Measurements from ENCODE around the gene MYB. TPM values are rescaled to one million over a fixed set of nuclear protein-coding genes. Genes with fewer than 3 reads are reported as not detected.
A peak's percentile ranks its signal among the peaks of the same experiment; 100 is the strongest.

MYB gene
- total RNA-seq, 2 experiments from 2014 or later = 27.7 to 30.3 TPM

DNA sequence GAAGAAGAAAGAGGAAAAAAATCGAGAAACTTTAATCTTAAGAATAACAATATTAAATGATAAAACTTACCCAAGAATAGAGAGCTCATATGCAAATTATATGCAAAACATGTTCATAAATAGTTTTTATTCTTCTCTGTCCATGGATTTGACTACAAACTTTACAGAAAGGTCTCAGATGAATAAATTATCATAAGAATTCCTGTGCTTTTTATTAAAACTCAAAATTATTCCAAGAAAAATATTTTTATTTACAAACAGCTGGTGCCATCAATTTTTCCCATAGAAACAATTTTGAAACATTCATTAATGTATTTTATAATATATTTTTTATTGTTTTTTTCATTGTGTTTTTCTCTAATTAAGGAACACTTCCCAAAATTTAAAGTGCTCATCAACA lies 12.1 kb downstream of the MYB start:
- Mint-ChIP-seq H3K4me3 (no peak overlapping the region), H3K4me1 (peaks cover 58% of the 10 kb centered on the region)
- POLR2A ChIA-PET = interaction anchor here (0.8 to 1.9 kb wide), 3 partner anchors 9 to 64 kb away, joined by 3 to 9 read pairs (median 3); no protein-coding TSS in a partner anchor

DNA sequence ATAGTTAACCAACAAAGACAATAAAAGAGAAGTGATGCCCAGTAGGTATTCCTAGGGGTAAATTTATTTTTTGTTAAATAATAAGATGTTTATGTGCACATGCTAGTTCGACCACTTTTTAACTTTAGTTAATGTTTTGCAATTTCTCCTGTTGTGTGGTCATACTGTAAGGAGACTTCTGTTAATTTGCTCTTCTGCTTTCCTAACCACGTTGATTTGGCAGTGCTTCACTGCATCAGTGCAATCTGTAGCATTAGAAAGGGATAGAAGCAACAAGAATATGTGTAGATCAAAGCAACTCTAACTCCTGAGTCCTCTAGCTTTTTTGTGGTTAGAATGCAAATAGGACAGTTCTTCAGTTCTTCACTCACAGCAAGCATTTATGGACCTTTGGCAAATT lies 13.9 kb downstream of the MYB start:
- Mint-ChIP-seq H3K27me3 (no peaks in the 10 kb centered on the region), H3K36me3 (ENCODE audit: low read depth) (peaks cover 72% of the 10 kb centered on the region), H3K4me3 (no peak overlapping the region), H3K27ac (no peak overlapping the region), H3K9me3 (no peaks in the 10 kb centered on the region), H3K4me1 (peaks cover 50% of the 10 kb centered on the region)
- POLR2A ChIA-PET = no interaction called here
- CTCF ChIA-PET = interaction anchor here (1.3 to 2.0 kb wide), 3 partner anchors 11 to 51 kb away, joined by 3 to 5 read pairs (median 5); no protein-coding TSS in a partner anchor
- no peak for DNase-seq

More for the DNA sequence above, 12.1 kb downstream of the MYB start:
- DNase-seq = no peak
- Mint-ChIP-seq H3K27me3 (no peaks in the 10 kb centered on the region), H3K9me3 (no peaks in the 10 kb centered on the region), H3K27ac (no peak overlapping the region), H3K36me3 (ENCODE audit: low read depth) (peaks cover 76% of the 10 kb centered on the region)
- CTCF ChIA-PET = interaction anchor here (2.0 kb wide), 2 partner anchors 9 to 49 kb away, joined by 5 to 8 read pairs; no protein-coding TSS in a partner anchor

GRCh38 chr6:135195522-135195921 lies 14.4 kb downstream of the MYB start:
- DNase-seq = no peak
- Mint-ChIP-seq H3K4me3 (no peak overlapping the region), H3K27ac (peak overlapping the region; percentile 63), H3K4me1 (peaks cover 51% of the 10 kb centered on the region), H3K9me3 (no peaks in the 10 kb centered on the region), H3K27me3 (no peaks in the 10 kb centered on the region), H3K36me3 (ENCODE audit: low read depth) (peaks cover 74% of the 10 kb centered on the region)
- ChIA-PET POLR2A (no interaction called here), CTCF (interaction anchor here (1.3 to 1.9 kb wide), 2 partner anchors 12 to 33 kb away, joined by 3 to 5 read pairs; no protein-coding TSS in a partner anchor)

- H3K4me3 Mint-ChIP-seq = peak overlapping the region; percentile 52
- no peaks in the 10 kb centered on the region for H3K9me3 Mint-ChIP-seq
- ChIA-PET POLR2A (interaction anchor here (0.8 to 2.3 kb wide), 7 partner anchors 12 to 142 kb away, joined by 3 to 9 read pairs (median 5); partner anchors contain the start of genes HBS1L and MYB), CTCF (interaction anchor here (0.9 to 1.5 kb wide), 10 partner anchors 11 to 68 kb away, joined by 3 to 8 read pairs (median 4); no protein-coding TSS in a partner anchor)
- peaks cover 74% of the 10 kb centered on the region for H3K36me3 Mint-ChIP-seq (ENCODE audit: low read depth)
- peak; percentile 25 for DNase-seq
- H3K4me1 Mint-ChIP-seq = peaks cover 48% of the 10 kb centered on the region
- no peaks in the 10 kb centered on the region for H3K27me3 Mint-ChIP-seq
- H3K27ac Mint-ChIP-seq = peak overlapping the region; percentile 75
Measured at GRCh38 chr6:135196739-135197510, 15.8 kb downstream of the MYB start.

- Mint-ChIP-seq H3K4me3 (no peak overlapping the region), H3K36me3 (ENCODE audit: low read depth) (peaks cover 55% of the 10 kb centered on the region), H3K9me3 (no peaks in the 10 kb centered on the region), H3K4me1 (peaks cover 6% of the 10 kb centered on the region), H3K27ac (no peak overlapping the region), H3K27me3 (no peaks in the 10 kb centered on the region)
- POLR2A ChIA-PET = interaction anchor here (2.9 kb wide), 1 partner anchor 19 kb away, joined by 14 read pairs; no protein-coding TSS in a partner anchor
- no peak for DNase-seq
- CTCF ChIA-PET = interaction anchor here (0.6 kb wide), 2 partner anchors 58 to 71 kb away, joined by 5 to 6 read pairs; no protein-coding TSS in a partner anchor
Measured at GRCh38 chr6:135202836-135203235, 21.7 kb downstream of the MYB start.

- ChIA-PET CTCF (no interaction called here), POLR2A (no interaction called here)
- Mint-ChIP-seq H3K4me3 (no peak overlapping the region), H3K9me3 (no peaks in the 10 kb centered on the region), H3K4me1 (peaks cover 13% of the 10 kb centered on the region), H3K27ac (no peak overlapping the region), H3K27me3 (no peaks in the 10 kb centered on the region), H3K36me3 (ENCODE audit: low read depth) (peaks cover 57% of the 10 kb centered on the region)
- DNase-seq = no peak
Measured at GRCh38 chr6:135204951-135205350, 23.8 kb downstream of the MYB start.

- DNase-seq = no peak
- Mint-ChIP-seq H3K4me1 (peaks cover 41% of the 10 kb centered on the region), H3K27ac (peak overlapping the region; percentile 73), H3K4me3 (peak overlapping the region; percentile 28), H3K36me3 (ENCODE audit: low read depth) (peaks cover 46% of the 10 kb centered on the region), H3K9me3 (no peaks in the 10 kb centered on the region), H3K27me3 (no peaks in the 10 kb centered on the region)
- POLR2A ChIA-PET = interaction anchor here (1.2 to 2.0 kb wide), 4 partner anchors 13 to 155 kb away, joined by 3 to 7 read pairs (median 5); partner anchors contain the start of genes HBS1L and MYB
- CTCF ChIA-PET = interaction anchor here (0.7 to 1.4 kb wide), 4 partner anchors 11 to 269 kb away, joined by 3 to 4 read pairs (median 4); no protein-coding TSS in a partner anchor
Measured at GRCh38 chr6:135209803-135210202, 28.7 kb downstream of the MYB start.

GRCh38 chr6:135210632-135211305 lies 29.7 kb downstream of the MYB start:
- Mint-ChIP-seq H3K9me3 (no peaks in the 10 kb centered on the region), H3K4me3 (no peak overlapping the region), H3K36me3 (ENCODE audit: low read depth) (peaks cover 44% of the 10 kb centered on the region), H3K4me1 (peaks cover 42% of the 10 kb centered on the region), H3K27me3 (no peaks in the 10 kb centered on the region), H3K27ac (peak overlapping the region; percentile 73)
- CTCF ChIA-PET = interaction anchor here (1.6 kb wide), 1 partner anchor 27 kb away, joined by 6 read pairs; no protein-coding TSS in a partner anchor
- POLR2A ChIA-PET = interaction anchor here (1.4 to 3.1 kb wide), 4 partner anchors 10 to 156 kb away, joined by 4 to 14 read pairs (median 5); partner anchors contain the start of genes HBS1L and MYB
- DNase-seq = no peak

DNA sequence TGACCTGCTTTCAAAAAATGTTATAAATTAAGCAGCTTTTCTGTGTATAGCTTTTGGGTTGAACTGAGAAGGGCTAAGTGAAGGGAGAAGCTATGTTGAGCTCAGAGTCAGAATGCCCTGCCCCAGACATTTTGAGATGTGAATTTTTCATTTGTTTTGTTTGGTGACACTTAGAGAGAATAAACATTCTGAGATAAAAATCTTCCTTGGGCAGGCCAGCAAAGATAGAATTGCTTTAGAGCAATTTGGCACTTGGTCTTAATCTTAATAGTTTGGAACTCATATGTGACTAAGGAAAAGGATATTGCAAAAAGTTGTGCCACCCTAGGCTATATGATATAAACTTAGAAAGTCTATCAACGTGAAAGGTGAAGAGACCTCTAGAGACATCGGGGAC lies 30.2 kb downstream of the MYB start:
- Mint-ChIP-seq H3K4me3 (no peak overlapping the region), H3K36me3 (ENCODE audit: low read depth) (peaks cover 44% of the 10 kb centered on the region), H3K4me1 (peaks cover 42% of the 10 kb centered on the region), H3K27me3 (no peaks in the 10 kb centered on the region), H3K9me3 (no peaks in the 10 kb centered on the region), H3K27ac (peak overlapping the region; percentile 73)
- ChIA-PET POLR2A (interaction anchor here (1.4 to 3.1 kb wide), 3 partner anchors 10 to 31 kb away, joined by 4 to 14 read pairs (median 6); partner anchors contain the start of gene MYB), CTCF (interaction anchor here (1.1 to 1.6 kb wide), 2 partner anchors 27 to 213 kb away, joined by 3 to 6 read pairs; no protein-coding TSS in a partner anchor)
- no peak for DNase-seq

DNA sequence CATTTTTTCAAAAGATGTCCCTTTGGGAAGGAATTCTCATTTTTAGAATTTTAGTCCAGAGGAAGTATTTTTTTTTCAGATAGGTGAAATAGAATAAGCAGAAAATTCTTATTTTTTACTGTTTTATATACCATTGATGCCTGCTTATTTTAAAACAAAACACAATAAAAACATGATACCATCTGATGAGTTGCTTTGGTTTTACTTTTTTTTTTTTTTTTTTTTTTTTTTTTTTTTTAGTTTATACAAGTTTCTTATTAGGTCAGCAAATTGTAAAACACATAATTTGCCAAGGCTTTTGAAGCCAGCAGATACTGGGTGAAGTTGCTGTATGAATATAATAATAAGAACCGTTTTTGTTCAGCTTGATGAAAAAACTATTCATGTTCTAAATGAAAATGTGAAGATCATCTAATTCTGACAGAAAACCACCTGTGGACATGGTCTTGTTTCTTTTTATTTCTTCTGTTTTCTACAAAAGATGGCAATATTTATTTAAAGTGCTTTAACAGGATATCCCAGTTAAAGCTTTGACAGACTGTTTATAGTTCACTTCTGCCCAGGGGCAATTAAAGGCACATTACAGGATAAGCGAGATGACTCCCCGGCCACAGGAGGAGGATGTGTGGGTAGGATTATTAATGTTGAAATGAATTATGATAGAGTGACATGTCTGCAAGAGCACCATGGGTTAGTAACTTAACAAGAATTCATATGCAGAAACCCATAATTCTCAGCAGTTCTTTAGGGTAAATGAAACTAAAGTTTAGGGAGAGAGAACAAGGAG lies 31.1 kb downstream of the MYB start:
- DNase-seq = peak; percentile 41
- Mint-ChIP-seq H3K9me3 (no peaks in the 10 kb centered on the region), H3K27me3 (no peaks in the 10 kb centered on the region), H3K4me3 (peak overlapping the region; percentile 7), H3K36me3 (ENCODE audit: low read depth) (peaks cover 48% of the 10 kb centered on the region), H3K4me1 (peaks cover 42% of the 10 kb centered on the region), H3K27ac (peak overlapping the region; percentile 77)
- ChIA-PET CTCF (interaction anchor here (0.7 to 1.6 kb wide), 4 partner anchors 16 to 212 kb away, joined by 3 to 6 read pairs (median 3); no protein-coding TSS in a partner anchor), POLR2A (interaction anchor here (1.2 to 3.1 kb wide), 6 partner anchors 13 to 157 kb away, joined by 3 to 14 read pairs (median 6); partner anchors contain the start of genes HBS1L and MYB)

- H3K36me3 Mint-ChIP-seq (ENCODE audit: low read depth) = peaks cover 55% of the 10 kb centered on the region
- DNase-seq = no peak
- H3K9me3 Mint-ChIP-seq = no peaks in the 10 kb centered on the region
- ChIA-PET POLR2A (interaction anchor here (0.7 to 3.1 kb wide), 9 partner anchors 12 to 1076 kb away, joined by 3 to 14 read pairs (median 6); partner anchors contain the start of genes BCLAF1, HBS1L and MYB), CTCF (interaction anchor here (1.0 kb wide), 1 partner anchor 9 kb away, joined by 3 read pairs; no protein-coding TSS in a partner anchor)
- H3K4me1 Mint-ChIP-seq = peaks cover 42% of the 10 kb centered on the region
- H3K4me3 Mint-ChIP-seq = peak overlapping the region; percentile 24
- no peaks in the 10 kb centered on the region for H3K27me3 Mint-ChIP-seq
- peak overlapping the region; percentile 77 for H3K27ac Mint-ChIP-seq
Measured at GRCh38 chr6:135212935-135213334, 31.8 kb downstream of the MYB start.

Data from activated CD4-positive, alpha-beta memory T cell treated with anti-CD3 and anti-CD28 coated beads, Interleukin-2, amount 10 ng/mL, durations not matched to agents 7 days and 5 days (primary cell).